Neural progenitor cell (in vitro differentiated cells): ENCODE measurements around the gene H6PD. TPM values are rescaled to one million over a fixed set of nuclear protein-coding genes. Genes with fewer than 3 reads are reported as not detected.
A peak's percentile ranks its signal among the peaks of the same experiment; 100 is the strongest.

Source experiments
- DNase-seq: peaks from one replicate; pipeline ENCODE4 v3.0.0-alpha.2; 2016; ENCODE audit warnings: low spot score
- H2AFZ ChIP-seq: fragments of 200-600 bp; sonication (generic); replicated peaks from 2 replicates; pipeline ENCODE4 v1.6.1; 2016; ENCODE audit warnings: antibody characterized with exemption
- H3F3A ChIP-seq: fragments of 200-600 bp; sonication (generic); 2 replicates; pipeline ENCODE4 v1.6.1; 2016; ENCODE audit warnings: antibody characterized with exemption, low read depth
- H3K27ac ChIP-seq: fragments of 200-600 bp; sonication (generic); 2 replicates; pipeline ENCODE4 v1.5.1; 2016; ENCODE audit warnings: mild to moderate bottlenecking
- H3K27me3 ChIP-seq: fragments of 200-600 bp; sonication (generic); 2 replicates; pipeline ENCODE4 v1.6.1; 2016; ENCODE audit warnings: mild to moderate bottlenecking, moderate library complexity
- H3K36me3 ChIP-seq: fragments of 200-600 bp; sonication (generic); 2 replicates; pipeline ENCODE4 v1.5.1; 2016
- H3K4me1 ChIP-seq: fragments of 200-600 bp; sonication (generic); 2 replicates; pipeline ENCODE4 v1.6.1; 2016; ENCODE audit warnings: mixed run types
- H3K4me2 ChIP-seq: fragments of 200-600 bp; sonication (generic); 2 replicates; pipeline ENCODE4 v1.6.1; 2016
- H3K4me3 ChIP-seq: fragments of 200-600 bp; sonication (generic); 2 replicates; pipeline ENCODE4 v1.5.1; 2016
- H3K79me2 ChIP-seq: fragments of 200-600 bp; sonication (generic); 2 replicates; pipeline ENCODE4 v1.6.1; 2016; ENCODE audit warnings: low read depth
- H3K9ac ChIP-seq: fragments of 200-600 bp; sonication (generic); 2 replicates; pipeline ENCODE4 v1.6.1; 2016
- H3K9me3 ChIP-seq: fragments of 200-600 bp; sonication (generic); 2 replicates; pipeline ENCODE4 v1.5.1; 2016; ENCODE audit warnings: low read depth
- H4K20me1 ChIP-seq: fragments of 200-600 bp; sonication (generic); 2 replicates; pipeline ENCODE4 v1.6.1; 2016; ENCODE audit warnings: low read depth
- H3K27ac Mint-ChIP-seq: 3 replicates; pipeline ENCODE4 v1.8.0; 2021; ENCODE audit warnings: mixed read lengths
- H3K27me3 Mint-ChIP-seq: 2 replicates; pipeline ENCODE4 v1.8.0; 2022; ENCODE audit warnings: low read depth, mild to moderate bottlenecking, inconsistent platforms, moderate library complexity, mixed read lengths; ENCODE audit not compliant: insufficient read depth
- H3K36me3 Mint-ChIP-seq: 3 replicates; pipeline ENCODE4 v1.8.0; 2021; ENCODE audit warnings: mixed read lengths
- H3K4me1 Mint-ChIP-seq: 3 replicates; pipeline ENCODE4 v1.8.0; 2021; ENCODE audit warnings: mixed read lengths
- H3K4me3 Mint-ChIP-seq: 3 replicates; pipeline ENCODE4 v1.8.0; 2021; ENCODE audit warnings: mild to moderate bottlenecking, moderate library complexity, mixed read lengths
- H3K9me3 Mint-ChIP-seq: 3 replicates; pipeline ENCODE4 v1.8.0; 2020; ENCODE audit warnings: mixed read lengths
- CTCF ChIP-seq: fragments of 200-600 bp; sonication (generic); IDR thresholded peaks from 2 replicates; pipeline ENCODE4 v1.5.1; 2017; ENCODE audit warnings: antibody characterized with exemption, mild to moderate bottlenecking
- EZH2 ChIP-seq: fragments of 200-600 bp; sonication (generic); IDR thresholded peaks from 2 replicates; pipeline ENCODE4 v1.6.1; 2017; ENCODE audit warnings: antibody characterized with exemption, mild to moderate bottlenecking, moderate library complexity
- EZH2phosphoT487 ChIP-seq: fragments of 200-600 bp; sonication (generic); IDR thresholded peaks from 2 replicates; pipeline ENCODE4 v1.6.1; 2017; ENCODE audit warnings: antibody characterized with exemption
- total RNA-seq: library from RNA; depleted of rRNA; stranded (reverse); fragments of >200 nt; gene quantifications from 2 replicates; pipeline ENCODE4 v1.2.3, GENCODE V29; 2015; ENCODE audit warnings: low replicate concordance

Gene H6PD
- total RNA-seq, 1 donor from 2014 or later, result 6.0 TPM

GRCh38 chr1:9246841-9247785 lies 12.5 kb downstream of the H6PD start:
- H3K27ac ChIP-seq, result no peak overlapping the region
- Mint-ChIP-seq H3K4me1 (peaks cover 39% of the 10 kb centered on the region), H3K27ac (no peak overlapping the region), H3K27me3 (peaks cover 11% of the 10 kb centered on the region), H3K4me3 (no peak overlapping the region), H3K9me3 (no peaks in the 10 kb centered on the region), H3K36me3 (peaks cover 21% of the 10 kb centered on the region)
- H4K20me1 ChIP-seq, result peaks cover 35% of the 10 kb centered on the region
- H3K36me3 ChIP-seq, result no peaks in the 10 kb centered on the region
- H3K79me2 ChIP-seq, result no peaks in the 10 kb centered on the region
- H3K9ac ChIP-seq, result no peak overlapping the region
- peaks cover 37% of the 10 kb centered on the region for H3K4me1 ChIP-seq
- TF ChIP-seq CTCF (peak; percentile 18), EZH2 (no peak), EZH2phosphoT487 (no peak)
- H3K4me2 ChIP-seq, result no peak overlapping the region
- no peak for DNase-seq
- H3K9me3 ChIP-seq, result no peaks in the 10 kb centered on the region
- no peaks in the 10 kb centered on the region for H3K27me3 ChIP-seq
- H3K4me3 ChIP-seq, result no peak overlapping the region
- H3F3A ChIP-seq, result peaks cover 27% of the 10 kb centered on the region
- H2AFZ ChIP-seq, result no peak overlapping the region

GRCh38 chr1:9247894-9248293 lies 13.3 kb downstream of the H6PD start:
- Histone ChIP-seq H3K27me3 (no peaks in the 10 kb centered on the region), H3K27ac (no peak overlapping the region), H3K79me2 (no peaks in the 10 kb centered on the region), H3K4me1 (peaks cover 38% of the 10 kb centered on the region), H3F3A (peaks cover 28% of the 10 kb centered on the region), H3K4me3 (no peak overlapping the region), H4K20me1 (peaks cover 39% of the 10 kb centered on the region), H3K9me3 (no peaks in the 10 kb centered on the region), H3K4me2 (no peak overlapping the region), H3K36me3 (no peaks in the 10 kb centered on the region), H2AFZ (no peak overlapping the region), H3K9ac (no peak overlapping the region)
- H3K4me1 Mint-ChIP-seq, result peaks cover 39% of the 10 kb centered on the region
- H3K27me3 Mint-ChIP-seq, result peaks cover 10% of the 10 kb centered on the region
- H3K4me3 Mint-ChIP-seq, result no peak overlapping the region
- TF ChIP-seq EZH2, result no peak
- TF ChIP-seq CTCF, result no peak
- TF ChIP-seq EZH2phosphoT487, result no peak
- H3K36me3 Mint-ChIP-seq, result peaks cover 19% of the 10 kb centered on the region
- DNase-seq, result no peak
- no peaks in the 10 kb centered on the region for H3K9me3 Mint-ChIP-seq
- peak overlapping the region; percentile 59 for H3K27ac Mint-ChIP-seq

- DNase-seq, result no peak
- Mint-ChIP-seq H3K36me3 (peaks cover 19% of the 10 kb centered on the region), H3K9me3 (no peaks in the 10 kb centered on the region), H3K27me3 (peaks cover 10% of the 10 kb centered on the region), H3K4me1 (peaks cover 46% of the 10 kb centered on the region), H3K27ac (peak overlapping the region; percentile 59), H3K4me3 (peak overlapping the region; percentile 27)
- no peaks in the 10 kb centered on the region for H3K9me3 ChIP-seq
- no peak overlapping the region for H2AFZ ChIP-seq
- peaks cover 42% of the 10 kb centered on the region for H3K4me1 ChIP-seq
- H4K20me1 ChIP-seq, result peaks cover 43% of the 10 kb centered on the region
- H3F3A ChIP-seq, result peaks cover 33% of the 10 kb centered on the region
- H3K4me2 ChIP-seq, result no peak overlapping the region
- no peak for TF ChIP-seq EZH2
- no peak for TF ChIP-seq EZH2phosphoT487
- no peak for TF ChIP-seq CTCF
- no peaks in the 10 kb centered on the region for H3K79me2 ChIP-seq
- H3K27ac ChIP-seq, result no peak overlapping the region
- H3K4me3 ChIP-seq, result no peak overlapping the region
- no peaks in the 10 kb centered on the region for H3K36me3 ChIP-seq
- H3K9ac ChIP-seq, result no peak overlapping the region
- no peaks in the 10 kb centered on the region for H3K27me3 ChIP-seq
These were observed 14.0 kb downstream of the H6PD start for GRCh38 chr1:9248341-9249262.
